Measurements from ENCODE around the gene FTCD. TPM values are rescaled to one million over a fixed set of nuclear protein-coding genes. Genes with fewer than 3 reads are reported as not detected.

Gene FTCD
- total and polyA plus RNA-seq, 10 of the 15 experiments (the other 5 are each of a cell fraction or from before 2014, with no cell fraction given), result 0.27 to 0.28 TPM; not detected in 8

GRCh38 chr21:46165098-46165497 is 9.7 kb upstream of the FTCD start (continued):
- TF ChIP-seq, protein P1, sequence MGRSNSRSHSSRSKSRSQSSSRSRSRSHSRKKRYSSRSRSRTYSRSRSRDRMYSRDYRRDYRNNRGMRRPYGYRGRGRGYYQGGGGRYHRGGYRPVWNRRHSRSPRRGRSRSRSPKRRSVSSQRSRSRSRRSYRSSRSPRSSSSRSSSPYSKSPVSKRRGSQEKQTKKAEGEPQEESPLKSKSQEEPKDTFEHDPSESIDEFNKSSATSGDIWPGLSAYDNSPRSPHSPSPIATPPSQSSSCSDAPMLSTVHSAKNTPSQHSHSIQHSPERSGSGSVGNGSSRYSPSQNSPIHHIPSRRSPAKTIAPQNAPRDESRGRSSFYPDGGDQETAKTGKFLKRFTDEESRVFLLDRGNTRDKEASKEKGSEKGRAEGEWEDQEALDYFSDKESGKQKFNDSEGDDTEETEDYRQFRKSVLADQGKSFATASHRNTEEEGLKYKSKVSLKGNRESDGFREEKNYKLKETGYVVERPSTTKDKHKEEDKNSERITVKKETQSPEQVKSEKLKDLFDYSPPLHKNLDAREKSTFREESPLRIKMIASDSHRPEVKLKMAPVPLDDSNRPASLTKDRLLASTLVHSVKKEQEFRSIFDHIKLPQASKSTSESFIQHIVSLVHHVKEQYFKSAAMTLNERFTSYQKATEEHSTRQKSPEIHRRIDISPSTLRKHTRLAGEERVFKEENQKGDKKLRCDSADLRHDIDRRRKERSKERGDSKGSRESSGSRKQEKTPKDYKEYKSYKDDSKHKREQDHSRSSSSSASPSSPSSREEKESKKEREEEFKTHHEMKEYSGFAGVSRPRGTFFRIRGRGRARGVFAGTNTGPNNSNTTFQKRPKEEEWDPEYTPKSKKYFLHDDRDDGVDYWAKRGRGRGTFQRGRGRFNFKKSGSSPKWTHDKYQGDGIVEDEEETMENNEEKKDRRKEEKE (IDR thresholded peaks at IDR 0.05), result no peak
- TF ChIP-seq HCFC1 (IDR thresholded peaks at IDR 0.05; ENCODE audit: low read length), result no peak
- TF ChIP-seq RBBP5 (conservative IDR thresholded peaks at IDR 0.05), result no peak
- TF ChIP-seq RUNX3 (IDR thresholded peaks at IDR 0.05; ENCODE audit: low read length), result no peak
- no peak for TF ChIP-seq JUND (IDR thresholded peaks at IDR 0.05; ENCODE audit: low read depth, low read length)
- no peak for TF ChIP-seq RB1 (IDR thresholded peaks at IDR 0.05; ENCODE audit: borderline replicate concordance)

DNA sequence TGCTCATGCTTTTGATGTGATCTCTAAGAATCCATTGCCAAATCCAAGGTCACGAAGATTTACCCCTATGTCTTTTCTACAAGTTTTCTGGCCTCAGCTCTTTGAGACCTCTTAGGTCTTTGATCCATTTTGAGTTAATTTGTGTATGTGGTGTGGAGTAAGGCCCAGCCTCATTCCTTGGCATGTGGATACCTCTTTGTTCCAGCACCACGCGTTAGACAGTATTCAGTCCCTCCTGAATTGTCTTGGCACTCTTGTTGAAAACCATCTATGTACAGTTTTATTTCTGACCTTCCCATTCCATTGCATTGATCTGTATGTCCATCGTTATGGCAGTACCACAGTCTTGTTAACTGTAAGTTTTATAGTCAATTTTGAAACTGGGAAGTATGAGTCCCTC is 8.0 kb upstream of the FTCD start:
- in situ Hi-C loops (cut with MboI) (no loop called here), intact Hi-C loops (cut with micrococcal nuclease; ENCODE audit: unreplicated experiment) (no loop called here)
- no peaks in the 10 kb centered on the region; the same call in 2 of the 3 replicates for H3K9me3 ChIP-seq (replicated peaks; ENCODE audit: control insufficient read depth, insufficient read depth, low read length)
- ChIA-PET RAD21 (ENCODE audit: unreplicated experiment) (no interaction called here), POLR2A (no interaction called here), CTCF (interaction anchor here (1.6 kb wide), 1 partner anchor 10 kb away, joined by 4 read pairs; no protein-coding TSS in a partner anchor), SMC1A (ENCODE audit: uncharacterized antibody, unreplicated experiment) (no interaction called here)
- no peak overlapping the region for H3K4me2 ChIP-seq (ENCODE audit: control insufficient read depth, insufficient read depth)
- no peak for ATAC-seq
- FAIRE-seq, result no peak
- DNase-seq (ENCODE audit: low read depth, low spot score), result no peak
- WGBS (ENCODE audit: insufficient coverage, insufficient replicate concordance, low lambda C conversion rate, missing lambda C conversion rate), result 86% methylated on average over 4 of the region's 4 CpGs
- H3K4me1 ChIP-seq (ENCODE audit: control insufficient read depth, insufficient read depth, low read length), result no peaks in the 10 kb centered on the region
- H4K20me1 ChIP-seq (ENCODE audit: control insufficient read depth, insufficient read depth), result no peaks in the 10 kb centered on the region
- no TSS peak for BruUV-seq (replicated peaks)
- no peak overlapping the region for H3K27ac ChIP-seq (ENCODE audit: control insufficient read depth, insufficient read depth)
- no peak overlapping the region for H2AFZ ChIP-seq (ENCODE audit: control insufficient read depth, low read depth, low read length)
- H3K9ac ChIP-seq (ENCODE audit: control insufficient read depth, insufficient read depth, low read length), result no peak overlapping the region
- H3K79me2 ChIP-seq (ENCODE audit: control insufficient read depth, insufficient read depth, low read length), result no peaks in the 10 kb centered on the region
- H3K27me3 ChIP-seq (replicated peaks in 1 of 2; ENCODE audit: control insufficient read depth in 2 of 2, insufficient read depth in 2 of 2, low read length in 1 of 2), result no peaks in the 10 kb centered on the region
- no peaks in the 10 kb centered on the region for H3K36me3 ChIP-seq (ENCODE audit: control insufficient read depth in 2 of 2, insufficient read depth in 2 of 2, low read length in 1 of 2)
- H3K4me3 ChIP-seq, result no peak overlapping the region
- TF ChIP-seq SPI1 (IDR thresholded peaks at IDR 0.05; ENCODE audit: borderline replicate concordance, insufficient read depth, low read depth, low read length) (no peak), ATF2 (IDR thresholded peaks at IDR 0.05; ENCODE audit: low read length) (no peak), SREBF2 (IDR thresholded peaks at IDR 0.05; ENCODE audit: low read length) (no peak), SREBF1 (IDR thresholded peaks at IDR 0.05; ENCODE audit: low read length) (no peak), MEF2B (IDR thresholded peaks at IDR 0.05; ENCODE audit: partially characterized antibody, poor library complexity, severe bottlenecking) (no peak), NR2C2 (IDR thresholded peaks at IDR 0.05; ENCODE audit: borderline replicate concordance, control insufficient read depth, insufficient read length, low read depth) (no peak)
- TF ChIP-seq, protein P2, sequence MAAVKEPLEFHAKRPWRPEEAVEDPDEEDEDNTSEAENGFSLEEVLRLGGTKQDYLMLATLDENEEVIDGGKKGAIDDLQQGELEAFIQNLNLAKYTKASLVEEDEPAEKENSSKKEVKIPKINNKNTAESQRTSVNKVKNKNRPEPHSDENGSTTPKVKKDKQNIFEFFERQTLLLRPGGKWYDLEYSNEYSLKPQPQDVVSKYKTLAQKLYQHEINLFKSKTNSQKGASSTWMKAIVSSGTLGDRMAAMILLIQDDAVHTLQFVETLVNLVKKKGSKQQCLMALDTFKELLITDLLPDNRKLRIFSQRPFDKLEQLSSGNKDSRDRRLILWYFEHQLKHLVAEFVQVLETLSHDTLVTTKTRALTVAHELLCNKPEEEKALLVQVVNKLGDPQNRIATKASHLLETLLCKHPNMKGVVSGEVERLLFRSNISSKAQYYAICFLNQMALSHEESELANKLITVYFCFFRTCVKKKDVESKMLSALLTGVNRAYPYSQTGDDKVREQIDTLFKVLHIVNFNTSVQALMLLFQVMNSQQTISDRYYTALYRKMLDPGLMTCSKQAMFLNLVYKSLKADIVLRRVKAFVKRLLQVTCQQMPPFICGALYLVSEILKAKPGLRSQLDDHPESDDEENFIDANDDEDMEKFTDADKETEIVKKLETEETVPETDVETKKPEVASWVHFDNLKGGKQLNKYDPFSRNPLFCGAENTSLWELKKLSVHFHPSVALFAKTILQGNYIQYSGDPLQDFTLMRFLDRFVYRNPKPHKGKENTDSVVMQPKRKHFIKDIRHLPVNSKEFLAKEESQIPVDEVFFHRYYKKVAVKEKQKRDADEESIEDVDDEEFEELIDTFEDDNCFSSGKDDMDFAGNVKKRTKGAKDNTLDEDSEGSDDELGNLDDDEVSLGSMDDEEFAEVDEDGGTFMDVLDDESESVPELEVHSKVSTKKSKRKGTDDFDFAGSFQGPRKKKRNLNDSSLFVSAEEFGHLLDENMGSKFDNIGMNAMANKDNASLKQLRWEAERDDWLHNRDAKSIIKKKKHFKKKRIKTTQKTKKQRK (IDR thresholded peaks at IDR 0.05; ENCODE audit: low read depth, low read length), result no peak

Measured in GM12878 (cell line).